Measurements from ENCODE around the gene RASSF3. TPM values are rescaled to one million over a fixed set of nuclear protein-coding genes. Genes with fewer than 3 reads are reported as not detected.

The RASSF3 gene
- total RNA-seq, 4 donors from 2014 or later = 7.3 to 18.7 (median 11.2) TPM

- WGBS, 2 donors = 88 to 94% methylated on average over 7 to 8 of the region's 8 CpGs
- TF ChIP-seq, protein P1, sequence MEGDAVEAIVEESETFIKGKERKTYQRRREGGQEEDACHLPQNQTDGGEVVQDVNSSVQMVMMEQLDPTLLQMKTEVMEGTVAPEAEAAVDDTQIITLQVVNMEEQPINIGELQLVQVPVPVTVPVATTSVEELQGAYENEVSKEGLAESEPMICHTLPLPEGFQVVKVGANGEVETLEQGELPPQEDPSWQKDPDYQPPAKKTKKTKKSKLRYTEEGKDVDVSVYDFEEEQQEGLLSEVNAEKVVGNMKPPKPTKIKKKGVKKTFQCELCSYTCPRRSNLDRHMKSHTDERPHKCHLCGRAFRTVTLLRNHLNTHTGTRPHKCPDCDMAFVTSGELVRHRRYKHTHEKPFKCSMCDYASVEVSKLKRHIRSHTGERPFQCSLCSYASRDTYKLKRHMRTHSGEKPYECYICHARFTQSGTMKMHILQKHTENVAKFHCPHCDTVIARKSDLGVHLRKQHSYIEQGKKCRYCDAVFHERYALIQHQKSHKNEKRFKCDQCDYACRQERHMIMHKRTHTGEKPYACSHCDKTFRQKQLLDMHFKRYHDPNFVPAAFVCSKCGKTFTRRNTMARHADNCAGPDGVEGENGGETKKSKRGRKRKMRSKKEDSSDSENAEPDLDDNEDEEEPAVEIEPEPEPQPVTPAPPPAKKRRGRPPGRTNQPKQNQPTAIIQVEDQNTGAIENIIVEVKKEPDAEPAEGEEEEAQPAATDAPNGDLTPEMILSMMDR (IDR thresholded peaks at IDR 0.05) = no peak
- TF ChIP-seq POLR2A (IDR thresholded peaks at IDR 0.05) = no peak
- Histone ChIP-seq H3K27ac (no peak overlapping the region), H3K9me3 (no peaks in the 10 kb centered on the region), H3K27me3 (no peaks in the 10 kb centered on the region), H3K4me1 (peaks cover 16 to 23% of the 10 kb centered on the region in 2 donors), H3K36me3 (no peaks in the 10 kb centered on the region), H3K4me3 (replicated peaks in 1 of 3) (no peak overlapping the region)
- intact Hi-C loops (cut with DNase I) = no loop called here
- no peak for DNase-seq
These were observed 42.7 kb upstream of the RASSF3 start for GRCh38 chr12:64567570-64567969.

DNA sequence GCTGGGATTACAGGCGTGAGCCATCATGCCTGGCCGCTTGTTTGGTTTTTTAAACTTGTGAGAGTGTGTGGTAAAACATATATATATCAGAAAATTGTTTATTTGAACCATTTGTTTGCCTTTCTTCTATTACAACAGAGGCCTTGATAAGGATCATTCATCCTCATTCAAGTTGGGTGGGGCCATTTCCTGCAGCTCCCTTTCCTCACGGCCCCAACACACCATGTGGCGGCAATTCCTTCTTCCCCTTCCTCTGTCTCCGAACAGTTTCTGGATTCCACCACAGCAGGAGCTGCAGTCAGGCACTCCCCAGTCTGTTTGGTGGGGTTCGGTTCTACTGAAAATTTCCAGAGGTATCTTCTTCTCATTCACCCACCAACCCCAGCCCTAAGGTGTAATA lies 42.0 kb upstream of the RASSF3 start:
- peak overlapping the region in 1 of 3 donors; percentile 43 for H3K27ac ChIP-seq
- H3K4me3 ChIP-seq (replicated peaks in 1 of 3) = no peak overlapping the region
- 78 to 79% methylated on average over 6 of the region's 6 CpGs for WGBS, 2 donors
- no peak for DNase-seq
- H3K27me3 ChIP-seq = no peaks in the 10 kb centered on the region
- TF ChIP-seq, protein P1 (IDR thresholded peaks at IDR 0.05) = no peak
- no peak for TF ChIP-seq POLR2A (IDR thresholded peaks at IDR 0.05)
- peaks cover 16 to 23% of the 10 kb centered on the region in 2 donors for H3K4me1 ChIP-seq
- H3K36me3 ChIP-seq = no peaks in the 10 kb centered on the region
- no peaks in the 10 kb centered on the region for H3K9me3 ChIP-seq
- intact Hi-C loops (cut with DNase I) = no loop called here

DNA sequence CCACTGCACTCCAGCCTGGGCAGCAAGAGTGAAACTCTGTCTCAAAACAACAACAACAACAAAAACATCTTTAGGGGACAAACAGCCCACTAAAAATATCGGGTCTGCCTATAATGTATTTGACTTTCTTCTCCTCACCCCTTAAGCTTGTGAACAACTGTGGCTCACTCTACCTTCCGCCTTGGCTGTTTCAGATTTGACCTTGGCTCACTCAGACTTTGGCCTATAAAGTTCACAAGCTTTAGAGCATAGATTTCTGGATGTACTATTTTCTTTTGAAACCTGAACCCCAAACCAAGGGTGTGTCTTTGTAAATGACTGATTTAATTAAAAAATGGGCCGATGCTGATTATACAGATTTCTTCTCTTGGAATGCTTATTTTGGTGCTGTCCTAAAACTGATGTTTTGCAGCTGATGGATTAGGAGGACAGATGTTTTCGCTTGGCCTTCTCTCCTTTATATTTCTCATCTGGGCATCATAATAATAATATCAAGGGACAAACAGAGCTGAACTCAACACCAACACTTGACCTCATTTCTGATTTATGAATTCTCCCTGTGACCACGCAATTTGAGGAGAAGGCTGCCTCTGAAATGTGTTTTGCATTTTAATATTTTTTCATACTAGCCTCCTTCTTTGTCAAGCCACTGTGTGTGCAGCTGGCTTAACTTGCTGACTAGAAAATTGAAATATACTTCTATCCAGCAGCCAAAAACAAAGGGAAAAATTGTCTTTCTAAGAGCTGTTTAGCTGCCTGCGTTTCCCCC lies 40.2 kb upstream of the RASSF3 start:
- H3K9me3 ChIP-seq = no peaks in the 10 kb centered on the region
- H3K27me3 ChIP-seq = no peaks in the 10 kb centered on the region
- no peaks in the 10 kb centered on the region for H3K36me3 ChIP-seq
- H3K4me3 ChIP-seq (replicated peaks in 1 of 3) = no peak overlapping the region
- intact Hi-C loops (cut with DNase I) = no loop called here
- H3K4me1 ChIP-seq = peaks cover 16 to 23% of the 10 kb centered on the region in 2 donors
- 86 to 88% methylated on average over 6 of the region's 6 CpGs for WGBS, 2 donors
- DNase-seq = no peak
- TF ChIP-seq, protein P1 (IDR thresholded peaks at IDR 0.05) = no peak
- TF ChIP-seq POLR2A (IDR thresholded peaks at IDR 0.05) = no peak
- peak overlapping the region in 1 of 3 donors; percentile 52 for H3K27ac ChIP-seq

- Histone ChIP-seq H3K4me3 (replicated peaks in 1 of 3) (no peak overlapping the region), H3K36me3 (no peaks in the 10 kb centered on the region), H3K27ac (no peak overlapping the region), H3K4me1 (peaks cover 16 to 23% of the 10 kb centered on the region in 2 donors), H3K9me3 (no peaks in the 10 kb centered on the region), H3K27me3 (no peaks in the 10 kb centered on the region)
- 69 to 81% methylated on average over 2 of the region's 2 CpGs for WGBS, 2 donors
- no peak for DNase-seq
- TF ChIP-seq, protein P1 (IDR thresholded peaks at IDR 0.05) = no peak
- TF ChIP-seq POLR2A (IDR thresholded peaks at IDR 0.05) = no peak
- intact Hi-C loops (cut with DNase I) = no loop called here
These were observed 38.9 kb upstream of the RASSF3 start for GRCh38 chr12:64571411-64571810.

DNA sequence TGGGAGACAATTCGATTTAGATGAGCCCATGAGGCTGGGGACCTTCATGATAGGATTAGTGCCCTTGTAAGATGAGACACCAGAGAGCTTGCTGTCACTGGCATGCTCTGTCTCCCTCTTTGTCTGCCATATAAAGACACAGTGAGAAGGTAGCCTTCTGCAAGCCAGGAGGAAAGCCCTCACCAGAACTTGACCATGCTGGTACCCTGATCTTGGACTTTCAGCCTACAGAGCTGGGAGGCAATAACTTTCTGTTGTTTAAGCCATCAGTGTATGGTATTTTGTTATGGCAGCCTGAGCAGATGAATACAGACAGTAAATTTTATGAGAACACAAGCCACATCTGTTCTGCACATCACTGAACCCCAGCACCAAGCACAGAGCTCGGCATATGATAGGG lies 38.1 kb upstream of the RASSF3 start:
- WGBS, 2 donors = 93 to 98% methylated on average over 2 of the region's 2 CpGs
- no peak for DNase-seq
- Histone ChIP-seq H3K27ac (no peak overlapping the region), H3K27me3 (no peaks in the 10 kb centered on the region), H3K36me3 (no peaks in the 10 kb centered on the region), H3K4me3 (replicated peaks in 1 of 3) (no peak overlapping the region), H3K9me3 (no peaks in the 10 kb centered on the region), H3K4me1 (peaks cover 16 to 23% of the 10 kb centered on the region in 2 donors)
- TF ChIP-seq POLR2A (IDR thresholded peaks at IDR 0.05) = no peak
- TF ChIP-seq, protein P1 (IDR thresholded peaks at IDR 0.05) = no peak
- intact Hi-C loops (cut with DNase I) = no loop called here
